Measurements from ENCODE around the gene USP35. TPM values are rescaled to one million over a fixed set of nuclear protein-coding genes. Genes with fewer than 3 reads are reported as not detected.

USP35 gene
- total RNA-seq, 2 donors from 2014 or later = 38.8 to 44.1 TPM

- no peak for ATAC-seq (ENCODE audit: insufficient number of reproducible peaks, low FRiP score, low read depth)
- no peak for DNase-seq (ENCODE audit: low spot score)
- peaks cover 34% of the 10 kb centered on the region for H3K36me3 ChIP-seq
Observed at GRCh38 chr11:78208257-78209165, 19.8 kb downstream of the USP35 start.

GRCh38 chr11:78209478-78209877, 20.8 kb downstream of the USP35 start:
- no peak for TF ChIP-seq CTCF (IDR thresholded peaks at IDR 0.05)
- ATAC-seq (ENCODE audit: insufficient number of reproducible peaks, low FRiP score, low read depth) (no peak), DNase-seq (ENCODE audit: low spot score) (no peak)
- H3K9me3 ChIP-seq = no peaks in the 10 kb centered on the region
- H3K27ac ChIP-seq = no peak overlapping the region
- H3K4me1 ChIP-seq (ENCODE audit: control insufficient read depth in 1 of 2, low read depth in 2 of 2) = peaks cover 13 to 18% of the 10 kb centered on the region in 2 donors
- peaks cover 34% of the 10 kb centered on the region for H3K36me3 ChIP-seq
- no peak overlapping the region for H3K4me3 ChIP-seq
- H3K27me3 ChIP-seq (replicated peaks; ENCODE audit: insufficient read depth) = no peaks in the 10 kb centered on the region

More at GRCh38 chr11:78208257-78209165, 19.8 kb downstream of the USP35 start:
- no peaks in the 10 kb centered on the region for H3K9me3 ChIP-seq
- no peak overlapping the region for H3K27ac ChIP-seq
- no peak for TF ChIP-seq CTCF (IDR thresholded peaks at IDR 0.05)
- H3K4me3 ChIP-seq = no peak overlapping the region
- no peaks in the 10 kb centered on the region for H3K27me3 ChIP-seq (replicated peaks; ENCODE audit: insufficient read depth)
- H3K4me1 ChIP-seq (ENCODE audit: control insufficient read depth in 1 of 2, low read depth in 2 of 2) = peaks cover 12 to 13% of the 10 kb centered on the region in 2 donors

GRCh38 chr11:78210000-78210608, 21.4 kb downstream of the USP35 start:
- peaks cover 13 to 24% of the 10 kb centered on the region in 2 donors for H3K4me1 ChIP-seq (ENCODE audit: control insufficient read depth in 1 of 2, low read depth in 2 of 2)
- ATAC-seq (ENCODE audit: insufficient number of reproducible peaks, low FRiP score, low read depth) = no peak
- H3K27ac ChIP-seq = no peak overlapping the region
- no peaks in the 10 kb centered on the region for H3K9me3 ChIP-seq
- TF ChIP-seq CTCF (IDR thresholded peaks at IDR 0.05) = no peak
- H3K27me3 ChIP-seq (replicated peaks; ENCODE audit: insufficient read depth) = no peaks in the 10 kb centered on the region
- H3K36me3 ChIP-seq = peaks cover 34% of the 10 kb centered on the region
- DNase-seq (ENCODE audit: low spot score) = no peak
- H3K4me3 ChIP-seq = no peak overlapping the region

GRCh38 chr11:78211565-78211964, 22.8 kb downstream of the USP35 start:
- Histone ChIP-seq H3K27me3 (replicated peaks; ENCODE audit: insufficient read depth) (no peaks in the 10 kb centered on the region), H3K27ac (no peak overlapping the region), H3K9me3 (no peaks in the 10 kb centered on the region), H3K36me3 (peaks cover 28% of the 10 kb centered on the region), H3K4me1 (ENCODE audit: control insufficient read depth in 1 of 2, low read depth in 2 of 2) (peaks cover 13 to 25% of the 10 kb centered on the region in 2 donors), H3K4me3 (no peak overlapping the region)
- ATAC-seq (ENCODE audit: insufficient number of reproducible peaks, low FRiP score, low read depth) (no peak), DNase-seq (ENCODE audit: low spot score) (no peak)
- no peak for TF ChIP-seq CTCF (IDR thresholded peaks at IDR 0.05)

All from thoracic aorta (tissue), 2 donors.